Sigmoid colon (tissue), 7 donors: ENCODE data around the gene PCYOX1L. TPM values are rescaled to one million over a fixed set of nuclear protein-coding genes. Genes with fewer than 3 reads are reported as not detected.
"Not testable (repeated sequence)": the region's sequence is repeated elsewhere in the genome, so short reads cannot be mapped to it uniquely, and the experiment has no call there.

Experiments used
- DNase-seq: peaks from one replicate; pipeline ENCODE4 v3.0.0-alpha.2; 2019
- H3K27ac ChIP-seq, 4 donors: fragments of 200-600 bp; sonication (generic); one replicate each; pipeline ENCODE4 v1.5.1; 2016 to 2019; ENCODE audit warnings: mild to moderate bottlenecking in 1 of 4
- H3K27me3 ChIP-seq, 3 donors: fragments of 200-600 bp; sonication (generic); one replicate each; pipeline ENCODE4 v1.5.1; 2019; ENCODE audit warnings: mild to moderate bottlenecking in 1 of 3
- H3K36me3 ChIP-seq, 4 donors: fragments of 200-600 bp; sonication (generic); one replicate each; pipeline ENCODE4 v1.5.1; 2016 to 2019
- H3K4me1 ChIP-seq, 4 donors: fragments of 200-600 bp; sonication (generic); one replicate each; pipeline ENCODE4 v1.5.1; 2017 to 2019
- H3K4me3 ChIP-seq, 4 donors: fragments of 200-600 bp; sonication (generic); one replicate each; pipeline ENCODE4 v1.5.1; 2017 to 2019; ENCODE audit warnings: mild to moderate bottlenecking in 2 of 4, moderate library complexity in 1 of 4
- H3K9me3 ChIP-seq, 4 donors: fragments of 200-600 bp in 3 of 4; sonication (generic) in 3 of 4; one replicate each; pipeline versions ENCODE4 v1.5.1 to v1.6.1; 2013 to 2019
- CTCF ChIP-seq, 4 experiments: fragments of 450-650 bp in 3 of 4; fragments of 200-600 bp in 1 of 4; IDR thresholded peaks; one replicate each; pipeline ENCODE4 v1.5.1; 2016 to 2019; ENCODE audit warnings: antibody characterized with exemption in 4 of 4, mild to moderate bottlenecking in 3 of 4, moderate library complexity in 2 of 4
- EP300 ChIP-seq, 4 donors: sonication (generic); formaldehyde crosslinking; IDR thresholded peaks; one replicate each; pipeline ENCODE4 v1.6.1; 2017; ENCODE audit warnings: antibody characterized with exemption in 4 of 4
- POLR2A ChIP-seq, 2 donors: fragments of 450-650 bp; IDR thresholded peaks; one replicate each; pipeline ENCODE4 v1.6.1; 2016; ENCODE audit warnings: antibody characterized with exemption in 2 of 2, mild to moderate bottlenecking in 2 of 2, moderate library complexity in 2 of 2
- POLR2AphosphoS5 ChIP-seq, 4 donors: sonication (generic); formaldehyde crosslinking; IDR thresholded peaks; one replicate each; pipeline ENCODE4 v1.6.1; 2017; ENCODE audit warnings: antibody characterized with exemption in 4 of 4
- WGBS, 2 donors: extraction: QIAGEN DNeasy Blood & Tissue Kit; methylation state at CpG; one replicate each; pipeline ENCODE4 v1.1.7; 2013; 5-methylcytosine and 5-hydroxymethylcytosine counted together
- intact Hi-C: fragments of 100-400 bp; cut with DNase I; formaldehyde crosslinking; loops from one replicate; pipeline ENCODE4 v1.15.1; 2023
- polyA plus RNA-seq, 3 donors: library from polyadenylated mRNA; stranded (reverse); fragments of 200-250 nt; gene quantifications; one replicate each; pipeline ENCODE4 v1.2.3, GENCODE V29; 2013
- total RNA-seq, 4 donors: library from RNA; depleted of rRNA; stranded (reverse); fragments of >200 nt; gene quantifications; one replicate each; pipeline ENCODE4 v1.1.0, GENCODE V29; 2016
- donor health status: healthy with polysubstance abuse.
- donor health status: Bipolar disorder and iron deficiency.
- donor health status: healthy.

PCYOX1L gene
- total and polyA plus RNA-seq, 7 donors, result 0.69 to 7.4 (median 3.3) TPM

DNA sequence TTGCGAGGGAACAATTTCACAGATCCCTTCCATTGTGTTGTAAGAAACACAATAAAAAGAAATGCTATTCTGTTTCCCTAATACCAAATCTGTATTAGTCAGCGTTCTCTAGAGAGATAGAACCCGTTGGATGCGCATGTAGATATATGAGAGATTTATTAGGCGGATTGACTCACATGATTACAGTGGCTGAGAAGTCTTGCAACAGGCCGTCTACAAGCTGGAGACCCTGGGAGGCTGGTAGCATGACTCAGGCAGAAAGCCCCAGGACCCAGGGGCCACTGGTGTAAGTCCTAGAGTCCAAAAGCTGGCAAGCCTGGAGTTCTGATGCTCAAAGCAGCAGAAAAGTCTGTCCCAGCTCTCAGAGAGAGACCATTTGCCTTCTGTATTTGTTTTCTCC is 39.7 kb downstream of the PCYOX1L start:
- Histone ChIP-seq H3K9me3 (no peaks in the 10 kb centered on the region), H3K36me3 (no peaks in the 10 kb centered on the region), H3K4me3 (no peak overlapping the region), H3K27ac (peak overlapping the region in 2 of 4 donors; percentile 33 to 98), H3K4me1 (peaks cover 0 to 29% (median 26%) of the 10 kb centered on the region in 4 donors), H3K27me3 (no peaks in the 10 kb centered on the region)
- WGBS, 2 donors, result 84 to 88% methylated on average over 6 of the region's 6 CpGs
- TF ChIP-seq EP300 (IDR thresholded peaks at IDR 0.05) (no peak), POLR2AphosphoS5 (IDR thresholded peaks at IDR 0.05) (peak in 1 of 4 donors; percentile 57), CTCF (IDR thresholded peaks at IDR 0.05) (no peak), POLR2A (IDR thresholded peaks at IDR 0.05) (no peak)
- DNase-seq, result peak; percentile 82
- intact Hi-C loops, result no loop called here

DNA sequence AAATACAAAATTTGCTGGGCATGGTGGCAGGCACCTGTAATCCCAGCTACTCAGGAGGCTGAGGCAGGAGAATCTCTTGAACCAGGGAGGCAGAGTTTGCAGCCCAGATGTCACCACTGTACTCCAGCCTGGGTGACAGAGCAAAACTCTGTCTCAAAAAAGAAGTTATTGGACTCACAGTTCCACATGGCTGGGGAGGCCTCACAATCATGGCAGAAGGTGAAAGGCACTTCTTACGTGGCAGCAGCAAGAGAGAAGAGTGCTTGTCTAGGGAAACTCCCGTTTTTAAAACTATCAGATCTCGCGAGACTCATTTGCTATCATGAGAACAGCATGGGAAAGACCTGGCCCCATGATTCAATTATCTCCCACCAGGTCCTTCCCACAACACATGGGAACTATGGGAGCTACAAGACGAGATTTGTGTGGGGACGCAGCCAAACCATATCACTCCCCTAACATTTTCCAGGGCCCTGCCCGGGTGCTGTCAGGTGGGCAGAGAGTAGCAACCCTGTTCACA is 41.0 kb downstream of the PCYOX1L start:
- DNase-seq, result peak; percentile 59
- H3K4me3 ChIP-seq, H3K9me3 ChIP-seq, H3K36me3 ChIP-seq, H3K27me3 ChIP-seq, intact Hi-C loops: not testable (repeated sequence)
- 77 to 89% methylated on average over 7 of the region's 7 CpGs for WGBS, 2 donors
- Histone ChIP-seq H3K4me1 (peaks cover 0 to 30% (median 25%) of the 10 kb centered on the region in 4 donors), H3K27ac (peak overlapping the region in 3 of 4 donors; percentile 33 to 98 (median 83))

DNA sequence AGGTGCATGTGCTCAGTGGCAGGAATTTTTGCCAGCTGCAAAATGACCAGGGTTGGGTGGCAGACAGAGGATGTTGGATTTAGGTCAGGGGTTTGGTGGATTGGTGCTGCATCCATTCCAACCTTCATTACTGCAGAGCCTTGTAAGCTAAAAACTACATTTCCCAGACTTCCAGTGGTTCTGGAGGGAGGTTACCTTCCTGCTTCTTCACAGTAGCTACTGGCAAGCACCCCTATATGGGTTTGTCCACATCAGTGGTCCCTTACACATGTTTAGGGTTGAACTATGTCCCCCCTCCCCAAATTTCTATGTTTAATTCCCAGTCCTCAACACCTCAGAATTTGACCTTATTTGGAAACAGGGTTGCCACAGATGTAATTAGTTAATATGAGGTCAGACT is 41.9 kb downstream of the PCYOX1L start:
- peak; percentile 34 for DNase-seq
- TF ChIP-seq POLR2AphosphoS5 (IDR thresholded peaks at IDR 0.05) (no peak), EP300 (IDR thresholded peaks at IDR 0.05) (no peak), POLR2A (IDR thresholded peaks at IDR 0.05) (no peak), CTCF (IDR thresholded peaks at IDR 0.05) (no peak)
- Histone ChIP-seq H3K4me3 (no peak overlapping the region), H3K4me1 (peaks cover 0 to 39% (median 34%) of the 10 kb centered on the region in 4 donors), H3K27ac (peak overlapping the region; percentile 65 to 98 (median 80)), H3K9me3 (no peaks in the 10 kb centered on the region), H3K27me3 (no peaks in the 10 kb centered on the region), H3K36me3 (no peaks in the 10 kb centered on the region)
- intact Hi-C loops, result no loop called here

GRCh38 chr5:149400304-149400703 is 42.5 kb downstream of the PCYOX1L start:
- H3K4me1 ChIP-seq, result peaks cover 0 to 45% (median 40%) of the 10 kb centered on the region in 4 donors
- peak; percentile 67 for DNase-seq
- TF ChIP-seq EP300 (IDR thresholded peaks at IDR 0.05), result no peak
- no peak for TF ChIP-seq CTCF (IDR thresholded peaks at IDR 0.05)
- no peak for TF ChIP-seq POLR2AphosphoS5 (IDR thresholded peaks at IDR 0.05)
- TF ChIP-seq POLR2A (IDR thresholded peaks at IDR 0.05), result no peak
- WGBS, 2 donors, result 57 to 67% methylated on average over 6 of the region's 6 CpGs
- intact Hi-C loops, result no loop called here
- no peaks in the 10 kb centered on the region for H3K36me3 ChIP-seq
- peak overlapping the region; percentile 65 to 98 (median 80) for H3K27ac ChIP-seq
- no peaks in the 10 kb centered on the region for H3K27me3 ChIP-seq
- H3K4me3 ChIP-seq, result no peak overlapping the region
- no peaks in the 10 kb centered on the region for H3K9me3 ChIP-seq

GRCh38 chr5:149401051-149401450 is 43.2 kb downstream of the PCYOX1L start:
- TF ChIP-seq POLR2A (IDR thresholded peaks at IDR 0.05) (no peak), POLR2AphosphoS5 (IDR thresholded peaks at IDR 0.05) (no peak), EP300 (IDR thresholded peaks at IDR 0.05) (no peak), CTCF (IDR thresholded peaks at IDR 0.05) (no peak)
- Histone ChIP-seq H3K27me3 (no peaks in the 10 kb centered on the region), H3K4me3 (no peak overlapping the region), H3K4me1 (peaks cover 0 to 52% (median 47%) of the 10 kb centered on the region in 4 donors), H3K36me3 (no peaks in the 10 kb centered on the region), H3K9me3 (no peaks in the 10 kb centered on the region), H3K27ac (peak overlapping the region in 3 of 4 donors; percentile 76 to 98 (median 83))
- no peak for DNase-seq
- intact Hi-C loops, result no loop called here
- 92 to 94% methylated on average over 2 of the region's 2 CpGs for WGBS, 2 donors
